ENCODE results near the gene IL17C. TPM values are rescaled to one million over a fixed set of nuclear protein-coding genes. Genes with fewer than 3 reads are reported as not detected.

IL17C gene
- total and polyA plus RNA-seq, 10 of the 15 experiments (the other 5 are each of a cell fraction or from before 2014, with no cell fraction given), result not detected

- peak; percentile 95 for TF ChIP-seq CREB1 (IDR thresholded peaks at IDR 0.05; ENCODE audit: low read depth)
- no peak for TF ChIP-seq KDM1A (IDR thresholded peaks at IDR 0.05; ENCODE audit: borderline replicate concordance)
- TF ChIP-seq IRF5 (IDR thresholded peaks at IDR 0.05; ENCODE audit: borderline replicate concordance), result no peak
- no peak for TF ChIP-seq BMI1 (IDR thresholded peaks at IDR 0.05; ENCODE audit: borderline replicate concordance)
- 0 out of 2 replicates have a peak, but pooled peaks have one; percentile 5 for TF ChIP-seq PAX5 (IDR thresholded peaks at IDR 0.05; ENCODE audit: borderline replicate concordance, low read depth, low read length)
- no peak; the same call in none of the 2 replicates for TF ChIP-seq DPF2 (IDR thresholded peaks at IDR 0.05)
- peak; percentile 69; the same call in 1 of the 2 replicates for TF ChIP-seq YY1 (IDR thresholded peaks at IDR 0.05; ENCODE audit: low read depth, low read length)
- peak; percentile 97 for TF ChIP-seq LARP7 (IDR thresholded peaks at IDR 0.05)
- TF ChIP-seq ZZZ3 (IDR thresholded peaks at IDR 0.05; ENCODE audit: control insufficient read depth, insufficient read length, low read depth), result no peak
- TF ChIP-seq PKNOX1 (IDR thresholded peaks at IDR 0.05), result peak; percentile 41; the same call in 1 of the 2 replicates
- TF ChIP-seq SUZ12 (IDR thresholded peaks at IDR 0.05; ENCODE audit: unreplicated experiment), result no peak
- no peak for TF ChIP-seq E2F4 (IDR thresholded peaks at IDR 0.05; ENCODE audit: low read depth, low read length)
- TF ChIP-seq GABPA (IDR thresholded peaks at IDR 0.05; ENCODE audit: low read depth), result no peak
- no peak for TF ChIP-seq SMC3 (IDR thresholded peaks at IDR 0.05; ENCODE audit: borderline replicate concordance, low read length)
- TF ChIP-seq RCOR1 (conservative IDR thresholded peaks at IDR 0.05; ENCODE audit: low read depth, low read length), result no peak
- TF ChIP-seq ZSCAN29 (IDR thresholded peaks at IDR 0.05), result no peak
- no peak for TF ChIP-seq CBX5 (IDR thresholded peaks at IDR 0.05; ENCODE audit: low read depth)
- peak; percentile 36; the same call in 1 of the 2 replicates for TF ChIP-seq TCF12 (IDR thresholded peaks at IDR 0.05; ENCODE audit: low read depth, low read length)
- no peak; the same call in 1 of the 2 replicates for TF ChIP-seq HDAC2 (IDR thresholded peaks at IDR 0.05)
- TF ChIP-seq NFYB (IDR thresholded peaks at IDR 0.05; ENCODE audit: insufficient read depth, low read depth, low read length), result peak; percentile 96
- TF ChIP-seq ZBTB40 (IDR thresholded peaks at IDR 0.05; ENCODE audit: borderline replicate concordance), result no peak
- TF ChIP-seq RELB (IDR thresholded peaks at IDR 0.05; ENCODE audit: low read depth), result no peak
These were observed 24.7 kb downstream of the IL17C start, which contains the start of gene MVD (continued) for GRCh38 chr16:88662843-88663606.
